Measurements from ENCODE around the gene ADCK1. TPM values are rescaled to one million over a fixed set of nuclear protein-coding genes. Genes with fewer than 3 reads are reported as not detected.

The ADCK1 gene
- polyA plus RNA-seq, 1 experiment: 7.3 TPM

GRCh38 chr14:77924141-77924948 lies 124.4 kb downstream of the ADCK1 start:
- Histone ChIP-seq H3K36me3 (ENCODE audit: control insufficient read depth, insufficient read depth, low read length) (no peaks in the 10 kb centered on the region), H3K4me3 (ENCODE audit: low read depth, low read length) (no peak overlapping the region), H3K27me3 (ENCODE audit: control insufficient read depth, insufficient read depth, low read length) (no peaks in the 10 kb centered on the region)
- TF ChIP-seq CTCF (IDR thresholded peaks at IDR 0.05; ENCODE audit: insufficient read depth, low read depth, low read length): no peak
- no peak for DNase-seq (ENCODE audit: low read depth)
- ChIA-PET CTCF (interaction anchor here (0.6 to 1.2 kb wide), 3 partner anchors 10 to 36 kb away, joined by 3 to 4 read pairs (median 4); no protein-coding TSS in a partner anchor), POLR2A (no interaction called here)

- CTCF ChIA-PET: no interaction called here
Observed at GRCh38 chr14:77926942-77927341, 127.0 kb downstream of the ADCK1 start.

GRCh38 chr14:77931441-77931840 lies 131.5 kb downstream of the ADCK1 start:
- no peak for DNase-seq (ENCODE audit: low read depth)
- ChIA-PET POLR2A (no interaction called here), CTCF (no interaction called here)
- H3K27me3 ChIP-seq (ENCODE audit: control insufficient read depth, insufficient read depth, low read length): no peaks in the 10 kb centered on the region
- H3K4me3 ChIP-seq (ENCODE audit: low read depth, low read length): no peak overlapping the region
- peaks cover 4% of the 10 kb centered on the region for H3K36me3 ChIP-seq (ENCODE audit: control insufficient read depth, insufficient read depth, low read length)
- no peak for TF ChIP-seq CTCF (IDR thresholded peaks at IDR 0.05; ENCODE audit: insufficient read depth, low read depth, low read length)

More at GRCh38 chr14:77926942-77927341, 127.0 kb downstream of the ADCK1 start:
- H3K4me3 ChIP-seq (ENCODE audit: low read depth, low read length): no peak overlapping the region
- H3K36me3 ChIP-seq (ENCODE audit: control insufficient read depth, insufficient read depth, low read length): no peaks in the 10 kb centered on the region
- POLR2A ChIA-PET: no interaction called here
- DNase-seq (ENCODE audit: low read depth): no peak
- no peak for TF ChIP-seq CTCF (IDR thresholded peaks at IDR 0.05; ENCODE audit: insufficient read depth, low read depth, low read length)
- H3K27me3 ChIP-seq (ENCODE audit: control insufficient read depth, insufficient read depth, low read length): no peaks in the 10 kb centered on the region

DNA sequence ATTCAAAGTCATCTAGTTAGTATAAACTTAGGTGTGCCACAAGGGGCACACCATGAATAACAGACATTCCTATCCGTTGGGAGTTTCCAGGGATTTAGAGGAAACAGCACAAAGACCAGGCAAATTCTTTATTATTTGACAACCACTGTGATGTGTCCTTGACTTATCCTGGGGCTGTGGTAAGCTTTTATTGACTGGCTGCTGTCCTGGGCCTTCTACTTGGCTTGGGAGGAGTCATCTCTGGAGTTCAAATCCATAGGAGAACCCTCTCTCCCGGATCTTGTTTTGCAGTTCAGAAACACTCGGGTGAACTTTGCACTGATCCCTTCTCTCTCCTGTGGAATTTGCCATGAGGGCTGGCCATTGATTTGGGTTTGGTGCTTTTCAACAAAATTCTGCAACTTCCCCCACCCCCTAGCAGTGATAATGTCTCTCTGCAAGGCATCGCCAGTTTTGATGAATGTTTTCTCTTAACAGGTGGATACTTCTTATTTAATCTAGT lies 136.3 kb downstream of the ADCK1 start:
- no peak overlapping the region for H3K4me3 ChIP-seq (ENCODE audit: low read depth, low read length)
- DNase-seq (ENCODE audit: low read depth): no peak
- peaks cover 4% of the 10 kb centered on the region for H3K36me3 ChIP-seq (ENCODE audit: control insufficient read depth, insufficient read depth, low read length)
- ChIA-PET CTCF (no interaction called here), POLR2A (no interaction called here)
- no peak for TF ChIP-seq CTCF (IDR thresholded peaks at IDR 0.05; ENCODE audit: insufficient read depth, low read depth, low read length)
- no peaks in the 10 kb centered on the region for H3K27me3 ChIP-seq (ENCODE audit: control insufficient read depth, insufficient read depth, low read length)

- H3K4me3 ChIP-seq (ENCODE audit: low read depth, low read length): no peak overlapping the region
- CTCF ChIA-PET: no interaction called here
- DNase-seq (ENCODE audit: low read depth): no peak
- no peaks in the 10 kb centered on the region for H3K27me3 ChIP-seq (ENCODE audit: control insufficient read depth, insufficient read depth, low read length)
- TF ChIP-seq CTCF (IDR thresholded peaks at IDR 0.05; ENCODE audit: insufficient read depth, low read depth, low read length): no peak
- POLR2A ChIA-PET: no interaction called here
- H3K36me3 ChIP-seq (ENCODE audit: control insufficient read depth, insufficient read depth, low read length): no peaks in the 10 kb centered on the region
Observed at GRCh38 chr14:77947372-77947771, 147.5 kb downstream of the ADCK1 start.

All from BJ (cell line).